Aorta (tissue), 5 donors: ENCODE results near the gene TMEM72. TPM values are rescaled to one million over a fixed set of nuclear protein-coding genes. Genes with fewer than 3 reads are reported as not detected.

Source experiments
- ATAC-seq: fragments of 200-7000 bp; cut with Tn5 transposase; one replicate; pipeline ENCODE4 v1.9.1; 2022; ENCODE audit warnings: moderate library complexity; ENCODE audit not compliant: low FRiP score
- DNase-seq, 2 donors: peaks; one replicate each; pipeline ENCODE4 v3.0.0-alpha.2; 2020
- H3K27ac ChIP-seq, 2 donors: one replicate each; pipeline ENCODE4 v1.5.1; 2013; ENCODE audit warnings: low read length in 2 of 2, mild to moderate bottlenecking in 2 of 2, moderate library complexity in 2 of 2, control low read depth in 1 of 2, inconsistent platforms in 1 of 2, low read depth in 1 of 2
- H3K27me3 ChIP-seq, 2 donors: one replicate each; pipeline ENCODE4 v1.6.1; 2013; ENCODE audit warnings: control low read depth in 1 of 2, low read length in 1 of 2, mild to moderate bottlenecking in 1 of 2, moderate library complexity in 1 of 2; ENCODE audit not compliant: insufficient read depth in 2 of 2, control insufficient read depth in 1 of 2
- H3K36me3 ChIP-seq, 2 donors: one replicate each; pipeline ENCODE4 v1.6.1; 2013; ENCODE audit warnings: control low read depth in 1 of 2, low read length in 1 of 2, mild to moderate bottlenecking in 1 of 2; ENCODE audit not compliant: insufficient read depth in 2 of 2, control insufficient read depth in 1 of 2
- H3K4me1 ChIP-seq, 2 donors: one replicate each; pipeline ENCODE4 v1.6.1; 2013; ENCODE audit warnings: low read length in 2 of 2, control low read depth in 1 of 2, mild to moderate bottlenecking in 1 of 2, moderate library complexity in 1 of 2; ENCODE audit not compliant: insufficient read depth in 2 of 2, control insufficient read depth in 1 of 2
- H3K4me3 ChIP-seq, 2 donors: one replicate each; pipeline ENCODE4 v1.5.1; 2013; ENCODE audit warnings: low read length in 2 of 2, control low read depth in 1 of 2, mild to moderate bottlenecking in 1 of 2
- H3K9me3 ChIP-seq: one replicate; pipeline ENCODE4 v1.6.1; 2013; ENCODE audit warnings: mild to moderate bottlenecking, low read length; ENCODE audit not compliant: control insufficient read depth
- WGBS, 2 donors: extraction: QIAGEN DNeasy Blood & Tissue Kit; methylation state at CpG; one replicate each; pipeline ENCODE4 v1.1.7; 2013; 5-methylcytosine and 5-hydroxymethylcytosine counted together
- intact Hi-C, 2 donors: fragments of 100-400 bp; cut with DNase I; formaldehyde crosslinking; loops; one replicate each; pipeline versions ENCODE4 v1.14.2 to v1.15.0; 2022
- polyA plus RNA-seq, 2 donors: library from polyadenylated mRNA; stranded (reverse); fragments of 200-250 nt; gene quantifications; one replicate each; pipeline ENCODE4 v1.2.3, GENCODE V29; 2013
- total RNA-seq, 2 donors: library from RNA; stranded (reverse); fragmentation: NEBNext Ultra II Directional; extraction: Animal tissue kit (Norgen Biotek cat#: 25700); gene quantifications; one replicate each; pipeline ENCODE4 v1.2.1, GENCODE V29; 2021
- donor health status: healthy with polysubstance abuse.
- donor health status: Bipolar disorder and iron deficiency.
- donor health status: DM: no; HTN: no; CAD: no.
- donor health status: DM: no; HTN: no; CAD: no.
- donor health status: DM: yes; HTN: yes; CAD: no.

TMEM72 gene
- total and polyA plus RNA-seq, 4 donors = not detected

- H3K4me1 ChIP-seq = peaks cover 0 to 3% of the 10 kb centered on the region in 2 donors
- no peaks in the 10 kb centered on the region for H3K36me3 ChIP-seq
- H3K27me3 ChIP-seq = no peaks in the 10 kb centered on the region
- H3K4me3 ChIP-seq = no peak overlapping the region
- DNase-seq (no peak), ATAC-seq (no peak)
- no peak overlapping the region for H3K27ac ChIP-seq
- H3K9me3 ChIP-seq = peaks cover 2% of the 10 kb centered on the region
- 95 to 97% methylated on average over 7 of the region's 7 CpGs for WGBS, 2 donors
- intact Hi-C loops = no loop called here
Observed at GRCh38 chr10:44939691-44940401, 28.7 kb downstream of the TMEM72 start.

GRCh38 chr10:44944354-44944753, 33.2 kb downstream of the TMEM72 start:
- peaks cover 2% of the 10 kb centered on the region for H3K9me3 ChIP-seq
- H3K36me3 ChIP-seq = no peaks in the 10 kb centered on the region
- 0 to 98% methylated on average over 1 of the region's 1 CpG for WGBS, 2 donors
- H3K27me3 ChIP-seq = no peaks in the 10 kb centered on the region
- H3K4me1 ChIP-seq = no peaks in the 10 kb centered on the region
- ATAC-seq = no peak
- no peak for DNase-seq
- H3K4me3 ChIP-seq = no peak overlapping the region
- intact Hi-C loops = no loop called here
- no peak overlapping the region for H3K27ac ChIP-seq

- Histone ChIP-seq H3K27me3 (no peaks in the 10 kb centered on the region), H3K27ac (no peak overlapping the region), H3K36me3 (no peaks in the 10 kb centered on the region), H3K4me1 (no peaks in the 10 kb centered on the region), H3K4me3 (no peak overlapping the region), H3K9me3 (no peaks in the 10 kb centered on the region)
- 74 to 82% methylated on average over 2 of the region's 2 CpGs for WGBS, 2 donors
- intact Hi-C loops = no loop called here
- DNase-seq (no peak), ATAC-seq (no peak)
Observed at GRCh38 chr10:44946205-44946604, 35.1 kb downstream of the TMEM72 start.

- no peak overlapping the region for H3K4me3 ChIP-seq
- no peaks in the 10 kb centered on the region for H3K36me3 ChIP-seq
- intact Hi-C loops = no loop called here
- WGBS, 2 donors = 87 to 88% methylated on average over 6 of the region's 6 CpGs
- no peaks in the 10 kb centered on the region for H3K4me1 ChIP-seq
- DNase-seq = peak in 1 of 2 donors; percentile 56
- H3K9me3 ChIP-seq = no peaks in the 10 kb centered on the region
- no peak overlapping the region for H3K27ac ChIP-seq
- no peaks in the 10 kb centered on the region for H3K27me3 ChIP-seq
- ATAC-seq = no peak
Observed at GRCh38 chr10:44947371-44948152, 36.4 kb downstream of the TMEM72 start.

- Histone ChIP-seq H3K27ac (no peak overlapping the region), H3K4me3 (no peak overlapping the region), H3K36me3 (no peaks in the 10 kb centered on the region), H3K4me1 (no peaks in the 10 kb centered on the region), H3K9me3 (no peaks in the 10 kb centered on the region), H3K27me3 (no peaks in the 10 kb centered on the region)
- DNase-seq (no peak), ATAC-seq (no peak)
- intact Hi-C loops = no loop called here
- WGBS, 2 donors = 88 to 91% methylated on average over 1 of the region's 1 CpG
Observed at GRCh38 chr10:44948642-44949041, 37.5 kb downstream of the TMEM72 start.

GRCh38 chr10:44949127-44949802, 38.1 kb downstream of the TMEM72 start:
- H3K4me1 ChIP-seq = no peaks in the 10 kb centered on the region

GRCh38 chr10:44949915-44950314, 38.8 kb downstream of the TMEM72 start:
- Histone ChIP-seq H3K4me3 (no peak overlapping the region), H3K4me1 (no peaks in the 10 kb centered on the region), H3K36me3 (no peaks in the 10 kb centered on the region), H3K27ac (no peak overlapping the region), H3K9me3 (no peaks in the 10 kb centered on the region), H3K27me3 (no peaks in the 10 kb centered on the region)
- 61 to 80% methylated on average over 3 of the region's 3 CpGs for WGBS, 2 donors
- DNase-seq (no peak), ATAC-seq (no peak)
- intact Hi-C loops = no loop called here

More at GRCh38 chr10:44949127-44949802, 38.1 kb downstream of the TMEM72 start:
- no peaks in the 10 kb centered on the region for H3K36me3 ChIP-seq
- H3K4me3 ChIP-seq = no peak overlapping the region
- no peak for ATAC-seq
- WGBS, 2 donors = 72 to 75% methylated on average over 5 of the region's 5 CpGs
- no peak for DNase-seq
- intact Hi-C loops = no loop called here
- no peaks in the 10 kb centered on the region for H3K27me3 ChIP-seq
- H3K27ac ChIP-seq = no peak overlapping the region
- no peaks in the 10 kb centered on the region for H3K9me3 ChIP-seq

GRCh38 chr10:44950326-44951225, 39.4 kb downstream of the TMEM72 start:
- Histone ChIP-seq H3K36me3 (no peaks in the 10 kb centered on the region), H3K9me3 (no peaks in the 10 kb centered on the region), H3K4me3 (no peak overlapping the region), H3K27me3 (no peaks in the 10 kb centered on the region), H3K4me1 (no peaks in the 10 kb centered on the region), H3K27ac (no peak overlapping the region)
- no peak for ATAC-seq
- intact Hi-C loops = no loop called here
- DNase-seq = no peak
- 84 to 88% methylated on average over 10 of the region's 10 CpGs for WGBS, 2 donors
